MM.1S (cell line): ENCODE data around the gene KCNMA1.

Experiments used
- DNase-seq: peaks from one replicate; pipeline ENCODE4 v3.0.0-alpha.2; 2015
- H2AFZ ChIP-seq: fragments of 300-600 bp; sonication (generic); 2 replicates; pipeline ENCODE4 v1.6.0; 2016; ENCODE audit warnings: antibody characterized with exemption, low read length
- H3F3A ChIP-seq: fragments of 300-600 bp; sonication (generic); 2 replicates; pipeline ENCODE4 v1.6.1; 2016; ENCODE audit warnings: mild to moderate bottlenecking, antibody characterized with exemption, low read length, moderate library complexity, mixed read lengths; ENCODE audit not compliant: insufficient read depth
- H3K27ac ChIP-seq: fragments of 300-600 bp; sonication (generic); 2 replicates; pipeline ENCODE4 v1.5.1; 2016; ENCODE audit warnings: mild to moderate bottlenecking, low read length
- H3K27me3 ChIP-seq: fragments of 300-600 bp; sonication (generic); replicated peaks from 2 replicates; pipeline ENCODE4 v1.6.0; 2016; ENCODE audit warnings: low read length; ENCODE audit not compliant: insufficient read depth
- H3K36me3 ChIP-seq: fragments of 300-600 bp; sonication (generic); replicated peaks from 2 replicates; pipeline ENCODE4 v1.6.1; 2016; ENCODE audit warnings: mild to moderate bottlenecking, low read length, mixed read lengths; ENCODE audit not compliant: insufficient read depth
- H3K4me1 ChIP-seq: fragments of 300-600 bp; sonication (generic); 2 replicates; pipeline ENCODE4 v1.6.1; 2016; ENCODE audit warnings: low read length, mixed read lengths
- H3K4me2 ChIP-seq: fragments of 300-600 bp; sonication (generic); 2 replicates; pipeline ENCODE4 v1.6.0; 2016; ENCODE audit warnings: low read depth, low read length
- H3K4me3 ChIP-seq: fragments of 300-600 bp; sonication (generic); 2 replicates; pipeline ENCODE4 v1.5.1; 2016; ENCODE audit warnings: low read length, mixed read lengths
- H3K79me2 ChIP-seq: fragments of 300-600 bp; sonication (generic); 2 replicates; pipeline ENCODE4 v1.6.1; 2016; ENCODE audit warnings: mixed run types, low read length, mixed read lengths
- H3K9ac ChIP-seq: fragments of 300-600 bp; sonication (generic); 2 replicates; pipeline ENCODE4 v1.6.1; 2016; ENCODE audit warnings: low read length, mixed read lengths
- H3K9me2 ChIP-seq: fragments of 300-600 bp; sonication (generic); replicated peaks from 2 replicates; pipeline ENCODE4 v1.6.1; 2016; ENCODE audit warnings: mild to moderate bottlenecking, low read length, mixed read lengths; ENCODE audit not compliant: insufficient read depth
- H3K9me3 ChIP-seq: fragments of 300-600 bp; sonication (generic); replicated peaks from 2 replicates; pipeline ENCODE4 v1.6.1; 2016; ENCODE audit warnings: mild to moderate bottlenecking, low read length, mixed read lengths; ENCODE audit not compliant: insufficient read depth
- H4K20me1 ChIP-seq: fragments of 300-600 bp; sonication (generic); 2 replicates; pipeline ENCODE4 v1.6.1; 2016; ENCODE audit warnings: mild to moderate bottlenecking, low read length, moderate library complexity, mixed read lengths; ENCODE audit not compliant: insufficient read depth
- EZH2 ChIP-seq: fragments of 300-600 bp; sonication (generic); optimal IDR thresholded peaks from 2 replicates; pipeline ENCODE3; 2017; ENCODE audit warnings: low read depth, mild to moderate bottlenecking, antibody characterized with exemption, low read length, mixed read lengths
- EZH2phosphoT487 ChIP-seq: fragments of 300-600 bp; sonication (generic); IDR thresholded peaks from 2 replicates; pipeline ENCODE4 v1.6.1; 2018; ENCODE audit warnings: antibody characterized with exemption, low read length
- TF ChIP-seq, protein P1 (sequence below): fragments of 300-600 bp; sonication (generic); IDR thresholded peaks from 2 replicates; pipeline ENCODE4 v1.5.1; 2016; ENCODE audit warnings: antibody characterized with exemption, low read length, mixed read lengths

KCNMA1 gene

DNA sequence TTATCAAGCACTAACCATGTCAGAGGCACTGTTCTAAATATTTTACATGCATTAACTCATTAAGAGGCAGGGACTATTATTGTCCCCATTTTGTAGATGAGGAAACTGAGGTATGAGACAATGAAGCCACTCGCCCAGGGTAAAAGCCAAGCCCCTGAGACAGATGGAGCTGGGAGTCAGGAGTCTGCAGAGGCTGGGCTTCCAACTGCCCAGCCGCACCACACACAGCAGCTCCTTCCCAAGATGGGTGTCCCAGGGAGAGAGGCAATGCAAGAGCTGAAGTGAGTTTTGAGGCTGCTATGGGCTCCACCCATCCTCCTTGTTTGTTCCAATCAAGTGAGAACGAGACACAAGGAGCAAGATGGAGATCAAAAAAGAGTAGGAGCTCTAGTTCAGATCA, 244.2 kb downstream of the KCNMA1 start:
- no peaks in the 10 kb centered on the region for H4K20me1 ChIP-seq
- H3K79me2 ChIP-seq: no peaks in the 10 kb centered on the region
- DNase-seq: no peak
- H3K9ac ChIP-seq: no peak overlapping the region
- TF ChIP-seq EZH2 (no peak), EZH2phosphoT487 (no peak)
- TF ChIP-seq, protein P1, sequence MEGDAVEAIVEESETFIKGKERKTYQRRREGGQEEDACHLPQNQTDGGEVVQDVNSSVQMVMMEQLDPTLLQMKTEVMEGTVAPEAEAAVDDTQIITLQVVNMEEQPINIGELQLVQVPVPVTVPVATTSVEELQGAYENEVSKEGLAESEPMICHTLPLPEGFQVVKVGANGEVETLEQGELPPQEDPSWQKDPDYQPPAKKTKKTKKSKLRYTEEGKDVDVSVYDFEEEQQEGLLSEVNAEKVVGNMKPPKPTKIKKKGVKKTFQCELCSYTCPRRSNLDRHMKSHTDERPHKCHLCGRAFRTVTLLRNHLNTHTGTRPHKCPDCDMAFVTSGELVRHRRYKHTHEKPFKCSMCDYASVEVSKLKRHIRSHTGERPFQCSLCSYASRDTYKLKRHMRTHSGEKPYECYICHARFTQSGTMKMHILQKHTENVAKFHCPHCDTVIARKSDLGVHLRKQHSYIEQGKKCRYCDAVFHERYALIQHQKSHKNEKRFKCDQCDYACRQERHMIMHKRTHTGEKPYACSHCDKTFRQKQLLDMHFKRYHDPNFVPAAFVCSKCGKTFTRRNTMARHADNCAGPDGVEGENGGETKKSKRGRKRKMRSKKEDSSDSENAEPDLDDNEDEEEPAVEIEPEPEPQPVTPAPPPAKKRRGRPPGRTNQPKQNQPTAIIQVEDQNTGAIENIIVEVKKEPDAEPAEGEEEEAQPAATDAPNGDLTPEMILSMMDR: no peak
- no peak overlapping the region for H3K4me2 ChIP-seq
- H3F3A ChIP-seq: no peaks in the 10 kb centered on the region
- H3K27me3 ChIP-seq: no peaks in the 10 kb centered on the region
- H3K4me3 ChIP-seq: no peak overlapping the region
- H3K4me1 ChIP-seq: no peaks in the 10 kb centered on the region
- no peaks in the 10 kb centered on the region for H3K9me2 ChIP-seq
- H3K9me3 ChIP-seq: no peaks in the 10 kb centered on the region
- H3K36me3 ChIP-seq: no peaks in the 10 kb centered on the region
- no peak overlapping the region for H3K27ac ChIP-seq
- no peak overlapping the region for H2AFZ ChIP-seq

DNA sequence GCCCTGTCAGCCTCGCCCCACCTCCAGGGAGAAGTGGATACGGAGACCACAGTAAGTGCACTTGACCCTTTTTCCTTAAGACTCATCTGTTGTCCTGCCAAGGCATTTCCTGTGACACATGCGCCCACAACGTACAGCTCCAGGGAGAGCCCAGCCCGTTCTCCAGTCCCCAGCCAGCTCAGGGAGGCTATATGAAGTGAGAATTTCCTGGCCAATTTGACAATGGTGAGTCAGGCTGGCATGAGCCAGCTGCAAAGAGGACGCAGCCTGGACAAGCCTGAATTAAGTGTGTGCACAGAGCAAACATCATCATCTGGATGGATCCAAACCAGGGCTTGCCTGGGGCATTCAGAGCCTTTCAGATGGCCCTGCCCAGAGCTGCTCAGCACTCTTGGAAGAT, 244.8 kb downstream of the KCNMA1 start:
- Histone ChIP-seq H3K4me1 (no peaks in the 10 kb centered on the region), H3K27ac (no peak overlapping the region), H3K9me2 (no peaks in the 10 kb centered on the region), H3F3A (no peaks in the 10 kb centered on the region), H3K79me2 (no peaks in the 10 kb centered on the region), H3K9ac (no peak overlapping the region), H3K36me3 (no peaks in the 10 kb centered on the region), H3K4me2 (no peak overlapping the region), H3K4me3 (no peak overlapping the region), H2AFZ (no peak overlapping the region), H4K20me1 (no peaks in the 10 kb centered on the region), H3K9me3 (no peaks in the 10 kb centered on the region), H3K27me3 (no peaks in the 10 kb centered on the region)
- DNase-seq: no peak
- no peak for TF ChIP-seq EZH2phosphoT487
- TF ChIP-seq, protein P1: no peak
- TF ChIP-seq EZH2: no peak

DNA sequence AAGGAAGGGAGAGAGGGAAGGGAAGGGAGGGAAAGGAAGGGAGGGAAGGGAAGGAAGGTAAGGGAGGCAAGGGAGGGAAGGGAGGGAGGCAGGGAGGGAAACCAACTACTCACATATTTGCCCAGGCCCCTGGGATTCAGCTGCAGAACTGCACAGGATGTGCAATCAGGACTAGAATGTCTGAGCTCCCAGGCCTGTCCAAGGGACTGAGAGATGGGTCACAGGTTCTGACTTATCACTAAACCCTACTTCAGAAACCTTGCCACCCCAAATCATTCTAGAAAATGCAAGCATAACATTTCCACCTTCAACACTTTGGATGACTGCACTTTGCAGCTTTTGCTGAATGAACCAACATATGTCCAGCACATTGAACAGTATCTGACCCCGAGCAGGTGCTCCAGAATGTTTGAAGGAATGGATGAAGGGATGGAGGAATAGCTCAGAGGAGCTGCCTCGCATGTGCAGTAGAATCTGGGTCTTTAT, 245.3 kb downstream of the KCNMA1 start:
- Histone ChIP-seq H3K9ac (no peak overlapping the region), H3K4me2 (no peak overlapping the region), H3K27me3 (no peaks in the 10 kb centered on the region), H3K9me3 (no peaks in the 10 kb centered on the region), H2AFZ (no peak overlapping the region), H3K4me3 (no peak overlapping the region), H3F3A (no peaks in the 10 kb centered on the region), H3K36me3 (no peaks in the 10 kb centered on the region), H3K4me1 (no peaks in the 10 kb centered on the region), H3K79me2 (no peaks in the 10 kb centered on the region), H3K9me2 (no peaks in the 10 kb centered on the region), H3K27ac (no peak overlapping the region), H4K20me1 (no peaks in the 10 kb centered on the region)
- TF ChIP-seq, protein P1: no peak
- TF ChIP-seq EZH2 (no peak), EZH2phosphoT487 (no peak)
- DNase-seq: no peak
